Measurements from ENCODE around the gene LIAS. TPM values are rescaled to one million over a fixed set of nuclear protein-coding genes. Genes with fewer than 3 reads are reported as not detected.

Gene LIAS
- polyA plus RNA-seq, 1 donor (not counting 4 experiments of a cell fraction or from before 2014, with no cell fraction given), result 20.6 TPM

DNA sequence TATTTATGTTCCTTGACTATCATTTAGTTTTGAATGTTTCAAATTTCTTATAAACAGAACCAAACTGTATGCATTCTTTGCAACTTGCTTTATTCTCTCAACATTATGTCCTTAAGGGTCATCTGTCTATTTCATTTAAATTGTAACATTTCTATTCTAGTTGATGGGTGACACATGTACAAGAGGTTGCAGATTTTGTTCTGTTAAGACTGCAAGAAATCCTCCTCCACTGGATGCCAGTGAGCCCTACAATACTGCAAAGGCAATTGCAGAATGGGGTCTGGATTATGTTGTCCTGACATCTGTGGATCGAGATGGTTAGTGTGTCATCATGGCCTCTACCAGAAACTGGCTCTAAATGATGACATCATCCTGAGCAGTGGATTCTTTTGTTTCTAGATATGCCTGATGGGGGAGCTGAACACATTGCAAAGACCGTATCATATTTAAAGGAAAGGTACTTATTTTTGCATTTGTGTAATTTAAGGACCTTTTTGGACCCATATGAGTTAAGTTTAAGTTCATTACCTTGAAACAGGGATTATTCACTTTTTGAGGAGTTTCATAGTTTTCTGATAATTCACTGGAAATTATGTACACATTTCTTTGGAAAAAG lies 6.1 kb downstream of the LIAS start:
- H3K36me3 ChIP-seq (ENCODE audit: control insufficient read depth in 2 of 2, extremely low read depth in 1 of 2, insufficient read depth in 2 of 2, low read length in 2 of 2), result peaks cover under 1 to 21% of the 10 kb centered on the region in 2 experiments
- no peaks in the 10 kb centered on the region for H4K20me1 ChIP-seq (ENCODE audit: control insufficient read depth, extremely low read depth, insufficient read depth, low read length)
- TF ChIP-seq, protein P1, sequence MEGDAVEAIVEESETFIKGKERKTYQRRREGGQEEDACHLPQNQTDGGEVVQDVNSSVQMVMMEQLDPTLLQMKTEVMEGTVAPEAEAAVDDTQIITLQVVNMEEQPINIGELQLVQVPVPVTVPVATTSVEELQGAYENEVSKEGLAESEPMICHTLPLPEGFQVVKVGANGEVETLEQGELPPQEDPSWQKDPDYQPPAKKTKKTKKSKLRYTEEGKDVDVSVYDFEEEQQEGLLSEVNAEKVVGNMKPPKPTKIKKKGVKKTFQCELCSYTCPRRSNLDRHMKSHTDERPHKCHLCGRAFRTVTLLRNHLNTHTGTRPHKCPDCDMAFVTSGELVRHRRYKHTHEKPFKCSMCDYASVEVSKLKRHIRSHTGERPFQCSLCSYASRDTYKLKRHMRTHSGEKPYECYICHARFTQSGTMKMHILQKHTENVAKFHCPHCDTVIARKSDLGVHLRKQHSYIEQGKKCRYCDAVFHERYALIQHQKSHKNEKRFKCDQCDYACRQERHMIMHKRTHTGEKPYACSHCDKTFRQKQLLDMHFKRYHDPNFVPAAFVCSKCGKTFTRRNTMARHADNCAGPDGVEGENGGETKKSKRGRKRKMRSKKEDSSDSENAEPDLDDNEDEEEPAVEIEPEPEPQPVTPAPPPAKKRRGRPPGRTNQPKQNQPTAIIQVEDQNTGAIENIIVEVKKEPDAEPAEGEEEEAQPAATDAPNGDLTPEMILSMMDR (optimal IDR thresholded peaks at IDR 0.05 in 1 of 3, IDR thresholded peaks at IDR 0.05 in 1 of 3, conservative IDR thresholded peaks at IDR 0.05 in 1 of 3; ENCODE audit: extremely low read depth in 1 of 3, insufficient read depth in 2 of 3, low read length in 3 of 3), result no peak
- TF ChIP-seq EZH2 (IDR thresholded peaks at IDR 0.05; ENCODE audit: low read length), result no peak
- H3K4me3 ChIP-seq (ENCODE audit: control insufficient read depth in 2 of 3, extremely low read depth in 1 of 3, insufficient read depth in 2 of 3, low read depth in 1 of 3, low read length in 3 of 3), result no peak overlapping the region
- no peak overlapping the region for H3K4me2 ChIP-seq (ENCODE audit: control insufficient read depth, extremely low read depth, insufficient read depth, low read depth, low read length)
- H3K9ac ChIP-seq (ENCODE audit: control insufficient read depth, extremely low read depth, insufficient read depth, low read length), result no peak overlapping the region
- H3K9me1 ChIP-seq (ENCODE audit: control insufficient read depth, extremely low read depth, insufficient read depth, low read length), result no peaks in the 10 kb centered on the region
- H3K27me3 ChIP-seq (ENCODE audit: control insufficient read depth, extremely low read depth, insufficient read depth, low read length), result no peaks in the 10 kb centered on the region
- H3K4me1 ChIP-seq (ENCODE audit: control insufficient read depth, extremely low read depth, insufficient read depth, low read length), result peaks cover 6% of the 10 kb centered on the region
- no peak overlapping the region for H3K27ac ChIP-seq (ENCODE audit: control insufficient read depth, insufficient read depth, low read length)
- no peak for FAIRE-seq
- H3K79me2 ChIP-seq (ENCODE audit: control insufficient read depth, insufficient read depth, low read length), result peaks cover 12% of the 10 kb centered on the region
- no peak for DNase-seq (ENCODE audit: low read depth, low spot score)
- no peak overlapping the region for H2AFZ ChIP-seq (ENCODE audit: control insufficient read depth, low read length)
- dilution Hi-C loops (cut with MboI; ENCODE audit: extremely low pct_ligation_motif_present, low sequenced_read_pairs), result no loop called here
- no peaks in the 10 kb centered on the region for H3K9me3 ChIP-seq (ENCODE audit: control insufficient read depth, low read depth, low read length)

DNA sequence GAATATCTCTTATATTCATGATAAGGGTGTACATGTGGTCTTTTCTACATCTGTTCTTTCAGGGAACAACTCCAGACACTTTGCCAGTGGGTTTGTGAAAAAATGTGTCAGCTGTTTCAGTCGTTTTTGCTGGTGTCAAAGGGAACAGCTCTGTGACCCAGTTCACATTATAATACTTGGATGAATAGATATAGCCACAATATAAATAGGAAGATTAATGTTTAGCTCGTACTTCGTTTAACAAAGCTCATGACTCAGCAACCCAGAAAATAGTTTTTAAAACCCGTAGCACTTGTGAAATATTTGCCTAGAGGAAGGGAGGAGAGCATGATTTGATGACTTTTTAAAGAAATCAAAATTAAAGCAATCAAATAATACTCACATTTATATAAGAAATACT lies 7.9 kb downstream of the LIAS start:
- dilution Hi-C loops (cut with MboI; ENCODE audit: extremely low pct_ligation_motif_present, low sequenced_read_pairs), result no loop called here
- Histone ChIP-seq H2AFZ (ENCODE audit: control insufficient read depth, low read length) (no peak overlapping the region), H3K4me1 (ENCODE audit: control insufficient read depth, extremely low read depth, insufficient read depth, low read length) (no peaks in the 10 kb centered on the region), H3K4me2 (ENCODE audit: control insufficient read depth, extremely low read depth, insufficient read depth, low read depth, low read length) (no peak overlapping the region), H3K27ac (ENCODE audit: control insufficient read depth, insufficient read depth, low read length) (no peak overlapping the region), H3K9me1 (ENCODE audit: control insufficient read depth, extremely low read depth, insufficient read depth, low read length) (no peaks in the 10 kb centered on the region), H3K9ac (ENCODE audit: control insufficient read depth, extremely low read depth, insufficient read depth, low read length) (no peak overlapping the region), H3K36me3 (ENCODE audit: control insufficient read depth in 2 of 2, extremely low read depth in 1 of 2, insufficient read depth in 2 of 2, low read length in 2 of 2) (peaks cover 4 to 26% of the 10 kb centered on the region in 2 experiments), H3K4me3 (ENCODE audit: control insufficient read depth in 2 of 3, extremely low read depth in 1 of 3, insufficient read depth in 2 of 3, low read depth in 1 of 3, low read length in 3 of 3) (no peak overlapping the region), H4K20me1 (ENCODE audit: control insufficient read depth, extremely low read depth, insufficient read depth, low read length) (no peaks in the 10 kb centered on the region), H3K9me3 (ENCODE audit: control insufficient read depth, low read depth, low read length) (no peaks in the 10 kb centered on the region), H3K79me2 (ENCODE audit: control insufficient read depth, insufficient read depth, low read length) (no peaks in the 10 kb centered on the region), H3K27me3 (ENCODE audit: control insufficient read depth, extremely low read depth, insufficient read depth, low read length) (no peaks in the 10 kb centered on the region)
- TF ChIP-seq, protein P1 (optimal IDR thresholded peaks at IDR 0.05 in 1 of 3, IDR thresholded peaks at IDR 0.05 in 1 of 3, conservative IDR thresholded peaks at IDR 0.05 in 1 of 3; ENCODE audit: extremely low read depth in 1 of 3, insufficient read depth in 2 of 3, low read length in 3 of 3), result no peak
- no peak for TF ChIP-seq EZH2 (IDR thresholded peaks at IDR 0.05; ENCODE audit: low read length)
- FAIRE-seq (no peak), DNase-seq (ENCODE audit: low read depth, low spot score) (no peak)
